CD4-positive, alpha-beta T cell (primary cell): ENCODE results near the gene MRPS31. TPM values are rescaled to one million over a fixed set of nuclear protein-coding genes. Genes with fewer than 3 reads are reported as not detected.

Experiments
- ATAC-seq: fragments of 200-7000 bp; cut with Tn5 transposase; one replicate; pipeline ENCODE4 v1.10.0; 2022; ENCODE audit warnings: mild to moderate bottlenecking; ENCODE audit not compliant: poor library complexity
- CTCF ChIA-PET: fragments of 350-600 bp; sonication (Branson Sonifier 250); formaldehyde crosslinking; loops from one replicate; lab custom pipeline; 2021; ENCODE audit warnings: antibody characterized with exemption, inconsistent platforms; lab: Charles Lee
- POLR2A ChIA-PET: fragments of 350-600 bp; sonication (Branson Sonifier 250); formaldehyde crosslinking; loops from one replicate; lab custom pipeline; 2021; ENCODE audit warnings: antibody characterized with exemption, inconsistent platforms; lab: Charles Lee
- DNase-seq, 14 experiments: peaks; one replicate each; pipeline ENCODE4 v3.0.0-alpha.2; 2013 to 2020; ENCODE audit warnings: mixed read lengths in 2 of 14
- H3K27ac ChIP-seq, 2 donors: one replicate each; pipeline versions ENCODE4 v1.5.1 to v1.7.0; 2013; ENCODE audit warnings: low read length in 2 of 2, low read depth in 1 of 2, mild to moderate bottlenecking in 1 of 2
- H3K27me3 ChIP-seq, 2 experiments: 1 replicate in 1 of 2; 2 replicates in 1 of 2; pipeline versions ENCODE4 v1.6.1 to v1.7.0; 2013; ENCODE audit warnings: low read length in 2 of 2, control low read depth in 1 of 2, mild to moderate bottlenecking in 1 of 2, moderate library complexity in 1 of 2; ENCODE audit not compliant: insufficient read depth in 2 of 2, control insufficient read depth in 1 of 2
- H3K36me3 ChIP-seq: one replicate; pipeline ENCODE4 v1.6.1; 2013; ENCODE audit warnings: low read length, control low read depth; ENCODE audit not compliant: insufficient read depth
- H3K4me1 ChIP-seq: one replicate; pipeline ENCODE4 v1.6.1; 2013; ENCODE audit warnings: low read length, control low read depth; ENCODE audit not compliant: insufficient read depth
- H3K4me3 ChIP-seq: one replicate; pipeline ENCODE4 v1.5.1; 2013; ENCODE audit warnings: mild to moderate bottlenecking, low read length, moderate library complexity
- H3K9me3 ChIP-seq, 2 experiments: 1 replicate in 1 of 2; 2 replicates in 1 of 2; pipeline versions ENCODE4 v1.6.1 to v1.7.0; 2013; ENCODE audit warnings: low read length in 2 of 2, mild to moderate bottlenecking in 2 of 2, control low read depth in 1 of 2, moderate library complexity in 1 of 2; ENCODE audit not compliant: control insufficient read depth in 1 of 2, insufficient read depth in 1 of 2
- H3K27ac Mint-ChIP-seq: one replicate; pipeline ENCODE4 v1.8.0; 2020; ENCODE audit warnings: mixed read lengths
- H3K27me3 Mint-ChIP-seq: one replicate; pipeline ENCODE4 v1.8.0; 2021; ENCODE audit warnings: mixed read lengths
- H3K36me3 Mint-ChIP-seq: one replicate; pipeline ENCODE4 v1.8.0; 2021; ENCODE audit warnings: low read depth, mixed read lengths
- H3K4me1 Mint-ChIP-seq: one replicate; pipeline ENCODE4 v1.8.0; 2021; ENCODE audit warnings: low read depth, mixed read lengths
- H3K4me3 Mint-ChIP-seq: one replicate; pipeline ENCODE4 v1.8.0; 2020; ENCODE audit warnings: mild to moderate bottlenecking, mixed read lengths
- H3K9me3 Mint-ChIP-seq: one replicate; pipeline ENCODE4 v1.8.0; 2020; ENCODE audit warnings: mixed read lengths
- intact Hi-C, 2 experiments: fragments of 100-400 bp; cut with DNase I in 1 of 2; cut with micrococcal nuclease in 1 of 2; formaldehyde crosslinking; loops; one replicate each; pipeline versions ENCODE4 v1.15.1 to v1.9.0; 2023 to 2025; cut with DNase I, micrococcal nuclease
- total RNA-seq, 174 experiments: library from RNA in 2 of 174; stranded (reverse) in 2 of 174; gene quantifications; one replicate each; pipeline ENCODE4 v1.2.3 and lab custom pipeline; 2021 to 2026
- TF ChIP-seq, protein P1 (sequence below): fragments of 200-600 bp; IDR thresholded peaks from one replicate; pipeline ENCODE4 v1.8.0; 2022; ENCODE audit warnings: antibody characterized with exemption, mild to moderate bottlenecking

MRPS31 gene
- total RNA-seq, 2 experiments from 2014 or later = 8.3 to 9.5 TPM

DNA sequence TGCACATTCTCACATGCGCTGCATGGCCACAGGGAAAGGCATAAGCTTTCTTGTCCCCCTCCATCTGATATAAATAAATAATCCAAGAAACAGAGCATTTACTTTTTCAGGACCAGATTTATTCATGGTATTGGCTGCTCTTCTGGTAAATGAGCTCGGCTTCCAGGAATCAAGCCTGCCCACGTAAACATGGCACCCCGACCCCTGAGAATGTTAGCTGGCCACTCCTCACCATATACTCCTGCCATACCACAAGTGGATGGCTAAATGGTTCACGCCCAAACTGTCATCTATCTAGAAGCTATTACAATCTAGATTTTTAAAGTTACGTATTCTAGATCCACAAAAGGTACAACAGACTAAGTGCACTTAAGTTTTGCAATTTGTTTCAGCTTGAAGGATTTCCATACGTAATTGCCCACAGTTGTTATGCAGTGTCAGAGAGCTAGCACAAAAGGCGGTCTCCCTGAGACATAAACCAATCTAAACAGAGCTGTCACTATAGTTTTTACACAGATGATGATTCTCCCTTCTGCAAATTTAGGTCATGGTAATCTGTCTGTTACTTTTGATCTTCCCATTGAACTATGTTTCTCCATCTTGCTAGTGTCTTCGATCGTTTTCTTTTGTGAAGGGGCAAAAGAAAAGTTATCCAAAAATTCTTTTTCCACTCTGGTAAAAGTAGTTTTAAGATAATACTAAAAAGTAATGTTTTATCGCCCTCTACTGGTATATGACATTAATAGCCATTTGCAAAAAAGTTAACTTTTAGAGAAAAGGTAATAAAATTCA is 88.3 kb downstream of the MRPS31 start:
- intact Hi-C loops = loop anchor here (1.0 to 2.0 kb wide), 5 partner anchors 613 to 998 kb away; no protein-coding TSS in a partner anchor

DNA sequence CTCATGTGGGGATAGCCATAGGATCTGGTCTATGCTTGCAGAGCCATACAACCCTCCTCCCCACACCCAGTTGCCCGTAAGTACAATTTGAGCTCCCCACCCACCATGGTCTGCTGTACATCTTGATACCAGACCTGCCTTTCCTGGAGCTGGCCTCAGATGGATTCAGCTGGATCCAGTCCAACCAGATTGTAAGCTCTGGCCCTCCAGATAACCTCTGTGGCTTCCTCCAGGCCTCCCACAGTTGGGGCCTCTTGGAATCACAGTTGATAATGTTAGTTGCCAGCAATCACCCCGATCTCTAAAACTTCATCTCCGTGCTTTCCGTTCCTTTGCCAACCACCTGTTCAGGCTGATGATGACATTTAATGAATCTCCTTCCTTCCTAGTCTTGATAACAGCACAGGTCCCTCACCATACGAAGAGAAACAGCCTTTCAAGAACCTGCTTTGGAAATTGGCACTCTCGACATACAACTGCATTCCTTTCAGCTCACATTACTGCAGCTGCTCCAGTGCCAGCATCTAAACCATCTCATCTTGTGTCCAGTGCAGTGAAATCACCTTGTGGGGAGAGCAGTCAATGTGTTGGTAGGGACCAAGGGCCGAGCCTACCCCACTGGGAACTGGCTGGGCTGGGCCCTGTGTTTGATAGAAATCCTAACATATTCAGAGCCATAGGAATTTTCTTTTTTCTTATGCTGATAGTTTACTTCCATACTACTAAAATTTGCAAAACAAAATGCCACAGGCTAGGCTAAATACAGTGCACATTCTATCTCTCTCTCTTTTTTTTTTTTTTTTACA is 89.4 kb downstream of the MRPS31 start:
- no peak overlapping the region for H3K27ac ChIP-seq
- Mint-ChIP-seq H3K27me3 (no peaks in the 10 kb centered on the region), H3K36me3 (no peaks in the 10 kb centered on the region), H3K4me3 (no peak overlapping the region), H3K9me3 (no peaks in the 10 kb centered on the region), H3K27ac (no peak overlapping the region), H3K4me1 (peaks cover 13% of the 10 kb centered on the region)
- H3K4me3 ChIP-seq = no peak overlapping the region
- TF ChIP-seq, protein P1, sequence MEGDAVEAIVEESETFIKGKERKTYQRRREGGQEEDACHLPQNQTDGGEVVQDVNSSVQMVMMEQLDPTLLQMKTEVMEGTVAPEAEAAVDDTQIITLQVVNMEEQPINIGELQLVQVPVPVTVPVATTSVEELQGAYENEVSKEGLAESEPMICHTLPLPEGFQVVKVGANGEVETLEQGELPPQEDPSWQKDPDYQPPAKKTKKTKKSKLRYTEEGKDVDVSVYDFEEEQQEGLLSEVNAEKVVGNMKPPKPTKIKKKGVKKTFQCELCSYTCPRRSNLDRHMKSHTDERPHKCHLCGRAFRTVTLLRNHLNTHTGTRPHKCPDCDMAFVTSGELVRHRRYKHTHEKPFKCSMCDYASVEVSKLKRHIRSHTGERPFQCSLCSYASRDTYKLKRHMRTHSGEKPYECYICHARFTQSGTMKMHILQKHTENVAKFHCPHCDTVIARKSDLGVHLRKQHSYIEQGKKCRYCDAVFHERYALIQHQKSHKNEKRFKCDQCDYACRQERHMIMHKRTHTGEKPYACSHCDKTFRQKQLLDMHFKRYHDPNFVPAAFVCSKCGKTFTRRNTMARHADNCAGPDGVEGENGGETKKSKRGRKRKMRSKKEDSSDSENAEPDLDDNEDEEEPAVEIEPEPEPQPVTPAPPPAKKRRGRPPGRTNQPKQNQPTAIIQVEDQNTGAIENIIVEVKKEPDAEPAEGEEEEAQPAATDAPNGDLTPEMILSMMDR = no peak
- intact Hi-C loops = loop anchor here (1.0 to 2.0 kb wide), 3 partner anchors 612 to 905 kb away; no protein-coding TSS in a partner anchor
- H3K4me1 ChIP-seq = no peaks in the 10 kb centered on the region
- CTCF ChIA-PET = interaction anchor here (0.7 to 3.4 kb wide), 4 partner anchors 13 to 739 kb away, joined by 4 to 22 read pairs (median 10); no protein-coding TSS in a partner anchor
- ATAC-seq (no peak), DNase-seq (no peak)
- H3K9me3 ChIP-seq = no peaks in the 10 kb centered on the region
- POLR2A ChIA-PET = interaction anchor here (1.3 to 1.5 kb wide), 2 partner anchors 17 to 475 kb away, joined by 4 to 9 read pairs; no protein-coding TSS in a partner anchor
- no peaks in the 10 kb centered on the region for H3K27me3 ChIP-seq
- H3K36me3 ChIP-seq = no peaks in the 10 kb centered on the region

More for the DNA sequence above, 88.3 kb downstream of the MRPS31 start:
- TF ChIP-seq, protein P1 = peak; percentile 89
- H3K36me3 ChIP-seq = no peaks in the 10 kb centered on the region
- Mint-ChIP-seq H3K36me3 (no peaks in the 10 kb centered on the region), H3K27me3 (no peaks in the 10 kb centered on the region), H3K4me1 (peaks cover 13% of the 10 kb centered on the region), H3K27ac (no peak overlapping the region), H3K4me3 (no peak overlapping the region), H3K9me3 (no peaks in the 10 kb centered on the region)
- DNase-seq = peak in 3 of 14 experiments; percentile 39 to 57 (median 48)
- no peaks in the 10 kb centered on the region for H3K27me3 ChIP-seq
- peak; percentile 52 for ATAC-seq
- ChIA-PET CTCF (interaction anchor here (0.7 to 3.4 kb wide), 5 partner anchors 14 to 740 kb away, joined by 3 to 22 read pairs (median 15); no protein-coding TSS in a partner anchor), POLR2A (interaction anchor here (0.9 to 2.0 kb wide), 7 partner anchors 15 to 613 kb away, joined by 3 to 9 read pairs (median 4); no protein-coding TSS in a partner anchor)
- no peak overlapping the region for H3K27ac ChIP-seq
- no peak overlapping the region for H3K4me3 ChIP-seq
- H3K4me1 ChIP-seq = no peaks in the 10 kb centered on the region
- no peaks in the 10 kb centered on the region for H3K9me3 ChIP-seq

DNA sequence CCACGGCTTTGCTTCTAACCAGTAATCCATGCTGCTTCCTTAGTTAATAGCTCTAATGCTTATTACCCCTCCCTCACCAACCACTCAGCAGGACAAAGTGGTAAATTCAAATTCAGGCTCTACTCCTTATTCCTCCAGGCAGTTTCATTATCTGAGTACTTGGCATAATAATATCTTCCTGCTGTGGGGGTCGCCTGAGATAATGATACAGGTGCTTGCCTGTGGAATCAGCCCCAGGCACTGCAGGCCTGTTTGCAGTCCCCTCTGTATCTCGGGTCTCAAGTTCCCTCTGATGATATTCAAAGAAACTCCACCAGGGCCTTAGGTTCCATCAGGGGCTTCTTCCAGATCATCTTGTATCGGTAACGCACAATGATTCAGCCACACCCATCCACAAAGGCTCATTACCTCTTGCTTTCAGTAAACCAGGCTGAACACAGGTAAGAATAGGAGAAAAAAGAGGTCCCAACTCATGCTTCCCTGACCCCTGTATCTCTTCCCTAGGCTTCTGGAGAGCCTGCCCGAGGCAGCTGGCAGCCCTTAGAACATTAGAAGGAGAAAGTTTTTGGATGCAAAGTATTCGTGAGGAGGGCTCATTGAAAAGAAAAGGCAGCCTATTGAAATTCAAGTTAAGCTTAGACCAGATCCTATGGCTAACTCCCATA is 90.2 kb downstream of the MRPS31 start:
- Histone ChIP-seq H3K27ac (no peak overlapping the region), H3K36me3 (no peaks in the 10 kb centered on the region), H3K4me3 (no peak overlapping the region), H3K27me3 (no peaks in the 10 kb centered on the region), H3K9me3 (no peaks in the 10 kb centered on the region), H3K4me1 (no peaks in the 10 kb centered on the region)
- Mint-ChIP-seq H3K27ac (no peak overlapping the region), H3K9me3 (no peaks in the 10 kb centered on the region), H3K36me3 (no peaks in the 10 kb centered on the region), H3K27me3 (no peaks in the 10 kb centered on the region), H3K4me1 (peaks cover 13% of the 10 kb centered on the region), H3K4me3 (no peak overlapping the region)
- intact Hi-C loops = loop anchor here in 1 of 2 experiments (1.0 kb wide), 1 partner anchor 611 kb away; no protein-coding TSS in a partner anchor
- DNase-seq = no peak
- no peak for ATAC-seq
- POLR2A ChIA-PET = no interaction called here
- TF ChIP-seq, protein P1 = no peak
- CTCF ChIA-PET = interaction anchor here (1.6 to 3.4 kb wide), 3 partner anchors 12 to 738 kb away, joined by 5 to 22 read pairs (median 15); no protein-coding TSS in a partner anchor
